Neutrophil (primary cell): ENCODE results near the gene GPR84.
A peak's percentile ranks its signal among the peaks of the same experiment; 100 is the strongest.
"Not testable (repeated sequence)": the region's sequence is repeated elsewhere in the genome, so short reads cannot be mapped to it uniquely, and the experiment has no call there.

ENCODE experiments used
- H3K27ac ChIP-seq: fragments of 200-600 bp; sonication (generic); 2 replicates; pipeline ENCODE4 v1.5.1; 2016; ENCODE audit warnings: mild to moderate bottlenecking, moderate library complexity
- H3K27me3 ChIP-seq: fragments of 200-600 bp; sonication (generic); 2 replicates; pipeline ENCODE4 v1.6.0; 2016; ENCODE audit warnings: mild to moderate bottlenecking
- H3K36me3 ChIP-seq: fragments of 200-600 bp; sonication (generic); 2 replicates; pipeline ENCODE4 v1.5.1; 2017
- H3K4me1 ChIP-seq, 2 experiments: fragments of 200-600 bp in 1 of 2; sonication (generic) in 1 of 2; 1 replicate in 1 of 2; 2 replicates in 1 of 2; pipeline versions ENCODE4 v1.5.1 to v1.6.1; 2013 to 2016; ENCODE audit warnings: low read depth in 1 of 2, low read length in 1 of 2, mild to moderate bottlenecking in 1 of 2, moderate library complexity in 1 of 2; ENCODE audit not compliant: control insufficient read depth in 1 of 2, insufficient read depth in 1 of 2
- H3K4me3 ChIP-seq, 2 experiments: fragments of 200-600 bp in 1 of 2; sonication (generic) in 1 of 2; 1 replicate in 1 of 2; 2 replicates in 1 of 2; pipeline ENCODE4 v1.5.1; 2013 to 2016; ENCODE audit warnings: low read depth in 1 of 2, low read length in 1 of 2, mild to moderate bottlenecking in 1 of 2, moderate library complexity in 1 of 2
- H3K9me3 ChIP-seq: fragments of 200-600 bp; sonication (generic); 2 replicates; pipeline ENCODE4 v1.5.1; 2016
- CTCF ChIP-seq: fragments of 200-600 bp; sonication (generic); IDR thresholded peaks from 2 replicates; pipeline ENCODE4 v1.5.1; 2016; ENCODE audit warnings: antibody characterized with exemption

Gene GPR84

GRCh38 chr12:54358191-54358944 is 5.9 kb downstream of the GPR84 start:
- peak overlapping the region; percentile 83 for H3K27ac ChIP-seq
- H3K9me3 ChIP-seq: no peaks in the 10 kb centered on the region
- peak overlapping the region; percentile 75 to 83 for H3K4me3 ChIP-seq
- no peak for TF ChIP-seq CTCF
- H3K4me1 ChIP-seq: peaks cover 51 to 52% of the 10 kb centered on the region in 2 experiments
- H3K36me3 ChIP-seq: peaks cover 18% of the 10 kb centered on the region
- peaks cover 17% of the 10 kb centered on the region for H3K27me3 ChIP-seq

GRCh38 chr12:54357506-54358190 is 6.6 kb downstream of the GPR84 start:
- Histone ChIP-seq H3K27ac (no peak overlapping the region), H3K9me3 (no peaks in the 10 kb centered on the region), H3K36me3 (peaks cover 20% of the 10 kb centered on the region), H3K4me1 (peaks cover 44 to 45% of the 10 kb centered on the region in 2 experiments), H3K4me3 (peak overlapping the region; percentile 75 to 83), H3K27me3 (peaks cover 20% of the 10 kb centered on the region)
- TF ChIP-seq CTCF: no peak

GRCh38 chr12:54356951-54357356 is 7.3 kb downstream of the GPR84 start:
- Histone ChIP-seq H3K27ac (no peak overlapping the region), H3K9me3 (no peaks in the 10 kb centered on the region), H3K4me3 (no peak overlapping the region), H3K36me3 (peaks cover 26% of the 10 kb centered on the region), H3K27me3 (peaks cover 26% of the 10 kb centered on the region), H3K4me1 (peaks cover 37 to 38% of the 10 kb centered on the region in 2 experiments)
- no peak for TF ChIP-seq CTCF

- no peak overlapping the region for H3K27ac ChIP-seq
- peaks cover 30 to 31% of the 10 kb centered on the region in 2 experiments for H3K4me1 ChIP-seq
- peaks cover 32% of the 10 kb centered on the region for H3K27me3 ChIP-seq
- no peak overlapping the region for H3K4me3 ChIP-seq
- no peak for TF ChIP-seq CTCF
- peaks cover 34% of the 10 kb centered on the region for H3K36me3 ChIP-seq
- H3K9me3 ChIP-seq: no peaks in the 10 kb centered on the region
These were observed 8.1 kb downstream of the GPR84 start for GRCh38 chr12:54356228-54356627.

GRCh38 chr12:54355104-54355815 is 9.0 kb downstream of the GPR84 start:
- Histone ChIP-seq H3K36me3 (peaks cover 43% of the 10 kb centered on the region), H3K4me1 (peaks cover 20 to 21% of the 10 kb centered on the region in 2 experiments), H3K27ac (no peak overlapping the region), H3K27me3 (peaks cover 32% of the 10 kb centered on the region), H3K4me3 (no peak overlapping the region), H3K9me3 (no peaks in the 10 kb centered on the region)
- no peak for TF ChIP-seq CTCF

- H3K4me3 ChIP-seq, H3K9me3 ChIP-seq, H3K27ac ChIP-seq: not testable (repeated sequence)
- Histone ChIP-seq H3K27me3 (peaks cover 32% of the 10 kb centered on the region), H3K36me3 (peaks cover 53% of the 10 kb centered on the region), H3K4me1 (peaks cover 11 to 12% of the 10 kb centered on the region in 2 experiments)
These were observed 10.0 kb downstream of the GPR84 start for GRCh38 chr12:54354271-54354670.
